Anterior cingulate cortex (tissue), 58 donors: Measurements from ENCODE around the gene SDK2.
A peak's percentile ranks its signal among the peaks of the same experiment; 100 is the strongest.

Experiments
- DNase-seq, 58 donors: peaks; one replicate each; lab custom pipeline; 2025; lab: John Stamatoyannopoulos, UW

Gene SDK2

DNA sequence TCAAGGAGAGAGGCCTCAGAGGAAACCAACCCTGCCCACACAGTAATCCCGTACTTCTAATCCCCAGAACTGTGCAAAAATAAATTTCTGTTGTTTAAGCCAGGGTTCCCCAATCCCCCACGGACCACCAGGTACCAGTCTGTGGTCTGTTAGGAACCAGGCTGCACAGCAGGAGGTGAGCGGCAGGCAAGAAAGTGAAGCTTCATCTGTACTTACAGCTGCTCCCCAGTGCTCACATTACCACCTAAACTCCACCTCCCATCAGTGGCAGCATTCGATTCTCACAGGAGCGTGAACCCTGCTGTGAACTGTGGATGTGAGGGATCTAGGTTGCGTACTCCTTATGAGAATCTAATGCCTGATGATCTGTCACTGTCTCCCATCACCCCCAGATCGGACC lies 231.3 kb downstream of the SDK2 start:
- DNase-seq, result no peak

DNA sequence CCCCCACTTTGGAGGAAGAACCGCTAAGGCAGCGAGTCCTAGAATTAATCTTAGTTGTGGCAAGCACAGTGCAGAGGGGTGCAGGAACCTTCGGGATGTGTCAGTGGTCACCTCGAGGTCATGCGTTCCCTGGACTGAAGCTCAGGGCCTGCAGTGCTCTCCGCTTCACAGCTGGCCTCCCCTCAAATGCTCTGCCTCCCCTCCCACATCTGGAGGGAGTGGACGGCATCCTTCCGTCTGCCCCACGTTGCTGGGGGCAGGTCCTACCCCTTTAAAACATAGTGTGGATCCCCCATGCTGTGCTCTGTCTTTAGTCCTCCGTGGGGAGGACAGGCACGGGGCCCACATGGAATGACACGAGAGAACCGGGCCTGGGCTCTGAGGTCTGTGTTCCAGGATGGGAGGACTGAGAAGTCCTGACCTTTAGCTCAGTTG lies 232.9 kb downstream of the SDK2 start:
- DNase-seq, result no peak

DNA sequence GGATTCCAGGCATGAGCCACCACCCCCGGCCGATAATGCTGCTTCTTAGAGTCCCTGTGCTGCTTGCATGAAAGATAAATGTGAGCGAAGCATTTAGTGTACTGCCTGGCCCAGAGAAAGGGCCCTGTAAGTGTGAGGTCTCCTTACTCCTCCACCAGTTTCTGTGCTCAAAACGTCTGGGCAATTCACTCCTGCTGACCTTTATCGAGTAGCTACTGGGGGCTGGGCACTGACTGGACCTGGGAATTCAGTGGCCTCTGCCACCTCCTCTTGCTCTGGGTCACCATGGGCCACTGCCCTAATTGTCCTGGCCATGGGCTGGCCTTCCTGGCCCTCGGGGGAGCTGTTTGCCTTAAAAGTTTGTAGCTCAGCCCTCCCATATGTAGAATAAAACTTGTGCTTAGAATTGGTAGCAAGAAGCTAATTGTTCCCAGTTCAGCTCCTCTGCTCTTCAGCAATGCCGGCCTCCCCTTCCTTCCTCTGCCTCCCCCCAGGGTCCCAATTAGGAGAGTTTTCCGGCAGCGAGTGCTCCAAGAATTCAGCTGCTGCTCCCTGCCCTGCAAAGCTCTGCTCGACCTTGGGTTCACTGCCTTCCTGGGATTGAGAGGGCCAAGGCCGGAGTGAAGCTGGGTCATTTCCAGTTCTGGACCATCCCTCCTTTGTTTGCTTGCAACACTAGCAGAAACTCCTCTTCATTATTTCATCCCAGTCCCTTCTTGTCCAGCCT lies 233.5 kb downstream of the SDK2 start:
- DNase-seq, result no peak

DNA sequence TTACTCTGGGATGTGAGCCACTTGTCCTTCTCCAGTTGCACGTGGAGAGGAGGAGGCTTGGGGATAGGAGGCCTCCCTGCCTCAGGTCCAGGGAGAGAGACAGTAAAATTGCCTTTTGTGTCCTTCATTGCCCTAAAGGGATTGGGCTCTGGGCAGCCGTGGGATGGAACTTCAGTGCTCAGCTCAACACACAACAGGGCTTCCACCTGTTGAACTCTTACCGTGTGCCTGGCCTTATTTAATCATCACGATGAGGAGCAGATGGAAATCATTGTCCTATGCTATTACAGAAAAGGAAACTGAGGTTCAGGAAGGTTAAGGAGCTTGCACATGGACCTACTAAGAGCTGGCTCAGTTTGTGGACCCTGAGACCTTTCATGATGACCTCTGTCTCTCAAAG lies 240.0 kb downstream of the SDK2 start:
- no peak for DNase-seq

DNA sequence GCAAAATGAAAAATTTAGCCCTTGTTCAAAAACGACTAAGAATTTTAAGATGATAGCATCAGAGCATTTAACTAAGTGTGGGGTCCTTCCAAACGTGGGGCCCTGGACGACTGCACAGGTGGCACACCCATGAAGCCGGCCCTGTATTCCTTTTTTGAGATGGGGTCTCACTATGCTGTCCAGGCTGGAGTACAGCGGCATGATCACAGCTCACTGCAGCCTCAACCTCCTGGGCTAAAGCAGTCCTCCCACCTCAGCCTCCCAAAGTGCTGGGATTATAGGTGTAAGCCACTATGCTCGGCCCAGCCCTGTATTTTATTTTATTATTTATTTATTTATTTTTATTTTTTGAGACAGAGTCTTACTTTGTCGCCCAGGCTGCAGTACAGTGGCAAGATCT lies 241.8 kb downstream of the SDK2 start:
- DNase-seq, result no peak

DNA sequence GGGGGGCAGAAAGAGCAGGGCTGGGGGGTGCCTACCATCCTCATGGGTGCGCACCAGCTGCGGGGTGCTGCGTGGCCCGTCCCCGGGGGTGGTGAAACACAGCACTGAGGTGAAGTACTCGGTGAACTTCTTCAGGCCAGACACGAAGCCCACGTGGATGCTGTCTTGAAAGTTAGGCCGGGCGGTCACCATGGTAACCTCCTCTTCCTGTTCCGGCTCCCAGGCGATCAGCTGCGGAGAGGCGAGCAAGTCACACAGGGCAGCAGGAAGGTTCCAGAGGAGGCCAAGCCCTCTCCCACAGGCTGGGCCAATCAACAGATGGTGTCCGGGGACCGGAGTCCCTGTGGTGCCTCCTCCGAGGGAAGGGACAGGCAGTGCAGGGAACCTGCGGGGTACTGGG lies 242.3 kb downstream of the SDK2 start:
- peak in 41 of 58 donors; percentile 9 to 79 (median 27) for DNase-seq

DNA sequence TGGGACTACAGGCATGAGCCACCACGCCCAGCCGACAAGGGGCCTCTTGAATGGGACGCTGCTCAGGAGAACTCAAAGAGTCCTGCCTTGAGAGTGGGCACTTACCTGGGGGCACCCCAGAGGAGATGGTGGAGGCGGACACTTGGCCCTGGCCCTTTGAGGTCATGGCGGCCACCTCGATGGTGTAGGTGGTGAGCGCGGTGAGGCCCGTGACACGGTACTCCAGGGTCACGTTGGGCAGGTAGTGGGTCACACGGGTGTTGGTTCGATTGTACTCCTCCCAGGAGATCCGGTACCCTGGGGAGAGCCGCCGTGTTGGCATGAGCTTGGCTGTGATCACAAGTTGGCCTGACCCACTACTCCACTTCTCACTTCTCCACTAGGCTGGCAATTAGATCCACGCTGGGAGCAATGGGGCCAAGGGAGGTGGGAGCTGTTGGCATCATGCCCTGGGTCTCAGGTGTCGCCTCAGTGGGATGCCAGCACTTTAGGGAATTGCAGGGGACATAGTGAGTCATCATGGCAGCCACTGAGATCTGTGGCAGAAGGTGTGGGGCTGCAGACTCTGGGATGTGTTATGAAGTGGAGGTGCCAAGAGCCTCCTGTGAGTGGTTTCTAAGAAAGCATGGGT lies 243.2 kb downstream of the SDK2 start:
- no peak for DNase-seq

DNA sequence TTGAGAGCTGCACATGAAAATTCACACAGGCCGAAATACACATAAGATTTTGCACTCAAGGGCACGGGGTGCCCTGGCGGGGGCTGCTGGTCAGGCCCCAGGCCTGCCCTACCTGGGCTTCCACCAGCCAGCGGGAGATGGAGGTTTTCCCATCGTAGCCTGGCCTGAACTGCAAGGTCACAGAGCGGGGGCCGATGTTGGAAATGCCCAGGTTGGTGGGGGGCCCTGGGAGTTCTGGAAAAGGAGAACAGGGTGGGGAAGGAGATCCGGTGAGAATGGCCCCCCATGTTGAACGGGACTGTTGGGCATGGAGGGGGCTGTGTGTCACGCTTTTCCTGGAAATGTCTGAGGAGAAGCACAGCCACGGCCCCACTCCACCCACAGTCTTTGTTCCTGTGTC lies 245.2 kb downstream of the SDK2 start:
- DNase-seq, result no peak

DNA sequence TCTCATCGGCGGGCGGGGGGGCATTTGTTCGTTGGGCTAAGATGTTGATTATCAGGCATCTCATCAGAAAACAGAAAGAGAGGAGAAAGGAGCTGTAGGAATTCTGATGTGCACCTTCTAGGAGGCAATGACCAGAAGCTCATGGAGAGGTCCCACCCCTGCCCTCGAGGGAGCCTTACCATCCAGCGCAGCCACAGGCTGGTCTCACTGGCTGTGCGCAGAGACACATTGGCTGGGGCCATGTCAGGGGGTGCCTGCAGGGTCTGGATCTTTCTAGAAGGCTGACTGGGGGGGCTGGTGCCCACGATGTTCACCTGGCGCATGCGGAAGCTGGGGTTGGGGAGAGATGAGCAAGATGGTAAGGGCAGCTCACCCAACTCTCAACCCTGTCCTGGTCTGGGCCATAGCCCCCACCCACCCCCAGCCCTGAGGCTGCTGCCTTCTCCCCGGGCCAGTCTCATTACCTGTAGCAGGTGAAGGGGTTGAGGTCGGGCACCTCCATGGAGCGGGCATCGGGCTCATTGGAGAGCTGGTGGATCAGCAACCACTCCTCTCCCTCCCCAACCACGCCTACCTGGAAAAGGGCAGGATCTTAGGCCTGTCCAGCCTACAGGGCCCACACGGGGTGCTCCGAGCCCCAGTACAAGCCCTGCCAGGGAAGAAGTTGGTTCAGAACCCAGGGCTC lies 246.2 kb downstream of the SDK2 start:
- no peak for DNase-seq

DNA sequence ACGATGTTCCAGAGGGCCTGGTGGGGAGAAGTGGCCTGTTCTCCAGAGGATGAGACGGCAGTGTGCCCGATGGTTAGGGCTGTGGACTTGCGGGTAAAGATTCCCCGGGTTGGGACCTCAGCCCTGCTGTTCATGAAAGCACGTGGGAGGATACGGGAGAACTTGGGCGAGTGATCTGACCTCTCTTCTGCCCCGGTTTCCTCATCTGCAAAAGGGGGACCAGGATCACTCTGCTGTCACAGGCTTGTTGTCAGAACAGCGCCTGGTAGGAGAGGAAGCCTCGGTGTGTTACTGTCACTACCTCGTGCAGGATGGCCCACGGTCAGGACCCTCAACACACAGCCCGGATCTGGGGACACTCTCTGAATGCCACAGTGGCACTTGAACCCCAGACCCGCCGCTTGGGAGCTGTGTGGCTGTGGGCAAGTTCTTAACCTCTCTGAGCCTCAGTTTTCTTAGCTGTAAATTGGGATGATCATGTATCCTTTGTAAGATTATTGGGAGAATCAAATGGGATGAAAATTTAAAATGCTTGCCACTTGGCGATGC lies 246.9 kb downstream of the SDK2 start:
- no peak for DNase-seq

DNA sequence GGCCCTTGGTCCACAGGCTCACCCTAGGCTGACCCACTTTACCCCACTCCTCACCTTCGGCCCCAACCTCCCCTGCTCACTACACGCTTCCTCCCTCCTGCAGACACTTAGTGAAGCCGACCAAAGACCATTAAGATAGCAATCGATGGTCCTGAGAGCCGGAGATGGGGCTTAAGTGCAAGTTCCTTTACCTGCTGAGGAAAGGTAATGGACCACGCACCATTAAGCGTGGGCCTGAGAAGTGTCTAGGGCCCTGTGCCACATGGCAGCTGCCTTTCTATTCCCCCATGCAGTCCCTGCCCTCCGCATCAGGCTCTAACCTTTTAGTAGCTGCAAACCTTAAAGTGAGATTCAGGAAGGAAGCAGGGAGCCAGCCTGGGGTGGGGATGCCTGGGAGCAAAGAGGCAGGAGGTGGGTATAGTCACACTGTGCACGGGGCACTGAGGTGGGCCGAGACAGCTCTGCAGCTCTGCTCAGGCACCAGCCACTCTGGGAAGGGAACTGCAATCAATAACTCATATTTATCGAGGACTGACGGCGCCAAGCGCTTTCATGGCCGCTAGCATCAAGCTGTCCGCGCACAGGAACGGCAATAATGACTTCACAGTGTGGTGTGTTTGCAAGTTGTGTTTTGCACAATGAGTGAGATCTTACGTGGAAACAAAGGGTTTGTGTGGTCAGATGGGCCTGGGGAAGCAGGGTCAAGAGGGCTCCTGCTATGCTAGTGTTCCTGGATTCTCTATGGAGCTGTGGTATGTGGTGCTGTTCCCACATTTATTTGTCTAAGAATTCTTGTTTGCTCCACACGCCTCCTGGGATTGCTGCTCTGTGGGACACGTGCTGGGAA lies 247.6 kb downstream of the SDK2 start:
- no peak for DNase-seq

DNA sequence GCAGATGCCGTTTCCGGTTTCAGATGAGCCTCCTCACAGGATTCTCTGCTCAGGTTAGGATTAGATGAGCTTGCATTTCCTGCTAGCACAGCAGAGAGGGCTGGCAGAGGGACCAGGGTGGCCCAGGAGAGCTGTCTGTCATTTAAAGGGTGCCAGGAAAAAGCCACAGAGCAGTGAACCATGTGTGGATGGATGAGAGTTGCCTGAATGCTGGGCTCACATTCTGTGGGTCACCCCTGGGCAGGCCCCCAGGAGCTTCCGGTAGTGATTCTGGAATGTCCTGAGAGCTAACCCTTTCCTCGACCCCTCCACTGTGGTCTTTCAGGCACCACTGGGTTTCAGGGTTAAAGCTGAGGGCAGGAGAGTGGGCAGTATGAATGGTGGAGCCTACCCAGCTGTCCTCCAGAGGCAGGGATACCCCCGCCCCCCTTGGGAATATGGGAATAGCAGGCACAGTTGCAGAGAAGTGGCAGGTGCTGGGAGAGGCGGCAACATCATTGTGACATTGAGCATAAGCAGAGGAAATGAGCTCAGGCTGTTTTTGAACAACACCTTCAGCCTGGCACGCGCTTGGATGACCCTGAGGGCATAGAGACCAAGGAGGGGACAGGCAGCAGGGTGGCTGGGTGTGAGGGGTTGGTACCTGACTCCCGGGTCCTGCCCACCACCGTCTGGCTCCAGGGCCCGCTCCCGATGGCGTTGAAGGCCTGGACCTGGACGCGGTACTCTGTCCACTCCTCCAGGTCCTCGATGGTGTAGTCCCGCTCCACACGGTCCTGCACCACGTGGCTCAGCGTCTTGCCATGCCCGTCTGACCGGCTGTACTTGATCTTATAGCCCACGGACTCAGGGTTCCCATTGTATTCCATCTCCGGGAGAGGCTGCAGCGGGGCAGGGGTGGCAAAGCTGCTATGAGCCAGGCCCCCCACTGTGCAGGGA lies 249.5 kb downstream of the SDK2 start:
- DNase-seq, result no peak

DNA sequence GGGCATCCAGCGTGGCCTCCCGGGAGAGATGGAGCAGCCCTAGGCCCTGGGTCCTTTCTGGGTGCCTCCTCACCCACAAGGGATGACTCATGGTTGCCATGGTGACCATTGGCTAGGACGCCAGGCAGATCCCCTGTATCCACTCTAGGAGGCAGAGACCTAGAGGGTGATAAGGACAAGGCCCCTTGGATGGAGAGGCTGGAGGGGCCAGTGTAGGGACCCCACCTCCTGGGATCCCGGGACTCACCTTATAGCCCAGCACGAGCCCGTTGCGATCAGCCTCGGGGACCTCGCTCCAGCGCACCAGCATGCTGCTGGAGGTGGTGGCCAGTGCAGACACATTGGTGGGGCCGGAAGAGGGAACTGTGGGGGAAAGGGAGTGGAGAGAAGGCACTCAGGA lies 250.3 kb downstream of the SDK2 start:
- peak in 3 of 58 donors; percentile 15 to 29 (median 25) for DNase-seq

DNA sequence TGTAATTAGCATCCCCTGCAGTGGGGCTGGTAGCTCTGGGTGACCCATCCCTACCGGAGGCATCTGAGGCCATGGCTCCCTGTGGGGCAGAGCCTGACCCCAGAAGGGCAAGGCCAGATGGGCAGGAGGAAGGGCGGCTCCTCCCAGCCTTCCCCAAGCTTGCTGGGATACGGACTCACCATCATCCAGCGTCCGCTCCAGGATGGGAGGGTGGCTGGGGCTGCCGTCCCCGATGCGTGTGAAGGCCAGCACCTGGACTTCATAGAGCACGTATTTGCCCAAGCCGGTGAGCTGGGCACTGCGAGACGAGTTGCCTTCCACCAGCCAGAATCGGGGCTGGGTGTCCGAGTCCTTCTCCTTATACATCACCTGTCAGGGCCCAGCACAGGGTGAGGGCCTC lies 250.9 kb downstream of the SDK2 start:
- DNase-seq, result no peak

DNA sequence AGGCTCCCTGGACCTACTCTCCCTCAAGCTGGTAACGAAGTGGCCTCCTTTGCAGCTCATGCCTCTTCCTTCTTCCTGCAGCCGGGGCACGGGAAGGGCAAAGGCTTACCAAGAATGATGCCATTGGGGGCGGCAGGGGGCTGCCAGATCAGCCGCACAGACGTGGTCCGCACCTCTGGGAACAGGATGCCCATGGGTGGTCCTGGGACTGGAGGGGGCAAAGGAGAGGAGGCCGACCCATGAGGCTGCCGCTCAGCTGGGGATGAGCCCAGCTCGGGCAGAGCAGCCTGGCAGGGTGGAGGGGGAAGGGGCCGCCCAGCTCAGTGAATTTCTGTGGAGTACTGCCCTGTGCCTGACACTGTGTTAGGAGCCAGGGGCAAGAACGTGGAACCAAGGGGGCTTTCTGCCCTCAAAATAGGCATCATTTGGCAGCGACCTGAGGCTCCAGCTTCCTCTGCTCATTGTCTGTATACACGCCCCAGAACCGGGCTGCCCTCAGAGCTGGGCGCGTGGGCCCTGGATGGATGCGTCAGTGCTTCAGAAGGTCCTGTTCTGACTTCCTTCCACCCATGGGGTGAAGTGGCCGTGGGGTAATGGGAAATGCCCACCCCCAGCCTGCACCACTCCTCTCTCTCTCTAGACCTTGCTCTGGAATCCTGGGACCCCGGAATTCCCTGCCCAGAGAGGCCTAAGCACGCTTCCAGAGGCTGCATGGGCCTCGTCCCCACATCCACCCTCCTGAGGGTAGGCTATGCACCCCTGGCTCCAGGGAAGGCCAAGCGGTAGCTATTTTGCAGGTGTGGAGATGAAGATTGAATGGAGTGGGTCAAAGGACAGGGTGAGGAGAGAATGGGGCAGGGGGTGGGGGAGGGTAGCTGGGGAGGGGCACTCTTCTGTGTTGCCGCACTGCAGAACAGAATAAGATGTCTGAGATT lies 252.6 kb downstream of the SDK2 start:
- no peak for DNase-seq

DNA sequence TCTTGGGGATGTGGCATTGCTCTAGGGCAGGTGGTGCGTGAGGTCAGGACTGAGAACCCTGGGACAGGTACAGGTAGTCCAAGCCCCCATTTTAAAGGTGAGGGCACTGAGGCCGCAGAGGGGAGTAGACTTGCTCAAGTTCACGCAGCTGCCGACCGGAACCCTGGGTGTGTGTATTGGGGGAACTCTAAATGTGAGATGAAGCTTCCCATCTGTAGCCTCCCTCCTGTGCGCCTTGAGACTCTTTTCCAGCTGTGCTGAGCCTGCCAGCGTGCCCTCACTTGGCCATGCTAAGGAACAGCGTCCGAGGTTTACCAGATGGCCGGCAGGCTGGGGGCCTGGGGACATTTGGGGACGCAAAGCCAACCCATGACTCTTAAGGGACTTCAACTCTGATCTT lies 253.4 kb downstream of the SDK2 start:
- DNase-seq, result no peak

DNA sequence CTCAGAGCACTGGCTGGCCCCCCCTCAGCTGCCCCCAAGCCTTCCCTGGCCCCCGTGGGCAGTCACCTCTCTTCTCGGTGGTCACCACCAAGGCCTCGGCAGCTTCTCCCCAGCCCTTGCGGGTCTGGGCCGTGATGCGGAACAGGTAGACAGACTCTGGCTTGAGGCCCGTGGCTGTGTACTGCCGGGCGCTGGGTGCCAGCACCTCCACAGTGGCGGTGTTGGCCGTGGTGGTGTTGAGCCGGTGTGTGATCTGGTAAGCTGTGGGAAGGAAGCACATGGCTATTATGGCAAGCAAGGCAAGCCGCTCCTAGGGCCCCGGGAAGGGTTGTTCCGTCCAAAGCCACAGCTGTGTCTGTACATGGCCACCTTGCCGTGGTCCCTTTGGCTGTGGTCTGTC lies 254.0 kb downstream of the SDK2 start:
- DNase-seq, result no peak

DNA sequence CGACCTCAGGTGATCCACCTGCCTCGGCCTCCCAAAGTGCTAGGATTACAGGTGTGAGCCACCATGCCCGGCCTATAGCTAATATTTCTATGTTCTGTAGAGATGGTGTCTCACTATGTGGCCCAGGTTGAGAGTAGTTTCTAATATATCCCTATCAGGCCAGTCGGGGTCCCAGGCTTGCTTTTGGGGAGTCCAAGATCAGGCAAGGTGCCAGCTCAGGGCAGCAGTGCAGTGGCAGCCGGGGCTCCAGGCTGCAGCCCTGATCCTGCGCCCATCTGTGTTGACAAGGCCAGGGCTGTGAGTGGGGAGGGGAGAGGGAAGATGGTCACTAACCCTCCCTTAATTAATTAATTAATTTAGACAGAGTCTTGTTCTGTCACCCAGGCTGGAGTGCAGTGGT lies 254.8 kb downstream of the SDK2 start:
- no peak for DNase-seq

DNA sequence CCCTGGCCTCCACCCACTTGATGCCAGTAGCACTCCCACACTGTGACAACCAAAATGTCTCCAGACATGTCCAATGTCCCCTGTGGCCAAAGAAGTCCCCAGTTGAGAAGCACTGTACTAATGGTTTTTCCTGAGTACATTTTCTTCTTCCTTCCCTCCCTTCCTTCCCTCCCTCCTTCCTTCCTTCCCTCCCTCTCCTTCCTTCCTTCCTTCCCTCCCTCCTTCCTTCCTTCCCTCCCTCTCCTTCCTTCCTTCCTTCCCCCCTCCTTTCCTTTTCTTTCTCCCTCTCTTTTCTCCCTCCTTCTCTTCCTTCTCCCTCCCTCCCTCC lies 255.7 kb downstream of the SDK2 start:
- no peak for DNase-seq
